GM18519 (cell line): ENCODE data around the gene EVI2A.

Source experiments
- ATAC-seq: cut with Tn5 transposase; IDR thresholded peaks from one replicate; pipeline ENCODE4 v1.9.1; 2021; ENCODE audit warnings: mild to moderate bottlenecking, moderate library complexity; ENCODE audit not compliant: unreplicated experiment, low FRiP score

Gene EVI2A

DNA sequence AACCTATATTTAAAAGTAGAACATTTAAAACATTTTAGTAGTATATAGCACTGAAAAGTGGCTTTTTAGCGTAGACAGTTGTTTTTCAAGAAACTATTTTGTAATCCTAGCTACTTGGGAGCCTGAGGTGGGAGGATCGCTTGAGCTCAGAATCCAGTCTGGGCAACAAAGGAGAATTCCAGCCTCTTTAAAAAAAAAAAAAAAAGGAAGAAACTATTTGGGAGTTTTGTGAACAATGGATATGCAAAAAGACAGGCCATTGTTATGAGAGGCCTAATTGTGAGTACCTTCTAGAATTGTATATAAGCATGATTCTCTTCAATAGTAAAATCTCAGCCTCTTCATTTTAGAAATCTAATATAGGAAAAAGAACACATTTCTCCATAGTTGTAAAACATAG lies 42.0 kb downstream of the EVI2A start:
- ATAC-seq, result no peak

DNA sequence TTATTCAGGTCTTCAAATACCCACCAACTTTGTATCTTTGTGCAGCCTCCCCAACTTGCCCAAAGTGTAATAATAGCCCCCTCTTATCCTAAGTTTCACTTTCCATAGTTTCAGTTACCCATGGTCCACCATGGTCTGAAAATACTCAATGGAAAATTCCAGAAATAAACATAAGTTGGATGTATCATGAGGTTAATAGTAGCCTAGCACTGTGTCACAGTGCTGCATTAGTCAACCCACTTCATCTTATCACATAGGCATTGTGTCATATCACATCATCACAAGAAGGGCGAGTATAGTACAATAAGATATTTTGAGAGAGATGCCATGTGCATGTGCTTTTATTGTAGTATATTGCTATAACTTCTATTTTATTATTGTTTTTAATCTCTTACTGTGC lies 46.3 kb downstream of the EVI2A start:
- ATAC-seq, result no peak

DNA sequence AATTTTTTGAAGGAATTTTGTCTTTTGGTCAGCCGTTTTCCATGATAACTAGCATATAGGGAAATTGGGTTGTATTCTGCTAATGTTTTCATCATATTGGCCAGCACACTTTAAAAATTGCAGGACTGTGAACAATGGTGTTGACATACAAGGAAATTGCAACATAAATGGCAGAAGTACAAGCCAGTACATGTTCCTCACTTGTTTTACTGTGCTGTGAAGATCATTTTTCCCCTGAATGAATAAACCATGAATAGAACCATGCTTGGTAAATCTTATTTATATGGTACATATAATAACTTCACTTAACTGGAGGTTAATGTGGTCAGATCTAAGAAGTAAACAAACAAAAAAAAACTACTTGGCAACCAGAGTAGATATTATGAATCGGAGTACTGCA lies 47.2 kb downstream of the EVI2A start:
- no peak for ATAC-seq

DNA sequence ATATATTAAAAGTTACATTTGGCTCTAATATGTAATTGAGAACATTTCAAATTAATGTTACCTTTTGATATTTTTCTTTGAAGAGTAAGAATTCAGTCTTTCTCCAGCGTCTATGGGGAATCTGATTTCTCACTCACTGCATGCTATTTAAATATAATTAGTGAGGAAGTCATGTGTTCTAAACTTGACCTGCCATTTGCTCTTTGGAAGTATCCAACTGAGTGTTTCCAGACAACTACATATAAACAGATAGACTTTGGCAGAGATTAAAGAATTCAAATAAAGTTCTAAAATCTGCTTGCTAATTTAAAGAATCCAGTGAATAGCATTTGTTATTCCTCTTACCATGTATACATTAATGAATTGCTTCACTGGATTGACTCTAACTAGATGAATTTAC lies 47.9 kb downstream of the EVI2A start:
- ATAC-seq, result no peak

DNA sequence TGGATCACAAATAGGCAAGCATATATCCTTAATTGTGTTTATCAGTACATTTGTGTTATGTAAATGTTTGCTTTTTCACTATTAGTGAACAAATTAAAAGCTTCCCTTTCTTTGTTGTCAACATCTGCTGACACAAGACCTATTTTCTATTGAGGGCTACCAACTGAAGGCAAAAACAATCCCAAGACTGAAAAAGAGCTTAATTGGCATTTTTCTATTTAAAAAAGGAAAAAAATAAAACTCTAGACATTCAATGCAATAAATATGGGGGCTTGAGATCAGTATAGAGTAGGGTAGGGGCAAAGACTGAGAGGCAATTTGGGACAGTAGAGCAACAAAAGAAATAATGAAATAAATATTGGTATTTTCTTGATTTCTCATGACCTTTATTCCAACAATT lies 48.6 kb downstream of the EVI2A start:
- ATAC-seq, result no peak

DNA sequence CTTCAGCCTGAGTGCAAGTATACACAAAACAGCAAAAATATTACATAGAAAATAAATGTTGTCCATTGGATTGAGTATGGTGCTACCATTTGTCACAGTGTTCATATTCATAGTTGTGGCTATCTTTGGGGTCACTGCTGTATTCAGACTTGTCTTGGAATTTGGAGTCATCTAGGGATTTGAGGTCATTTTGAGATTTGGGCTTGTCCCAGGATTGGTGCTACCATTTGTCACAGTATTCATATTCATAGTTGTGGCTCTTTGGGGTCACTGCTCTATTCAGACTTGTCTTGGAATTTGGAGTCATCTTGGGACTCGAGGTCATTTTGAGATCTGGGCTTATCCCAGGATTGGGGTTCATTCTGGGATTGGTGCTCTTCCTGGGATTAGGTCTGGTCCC lies 49.2 kb downstream of the EVI2A start:
- no peak for ATAC-seq

DNA sequence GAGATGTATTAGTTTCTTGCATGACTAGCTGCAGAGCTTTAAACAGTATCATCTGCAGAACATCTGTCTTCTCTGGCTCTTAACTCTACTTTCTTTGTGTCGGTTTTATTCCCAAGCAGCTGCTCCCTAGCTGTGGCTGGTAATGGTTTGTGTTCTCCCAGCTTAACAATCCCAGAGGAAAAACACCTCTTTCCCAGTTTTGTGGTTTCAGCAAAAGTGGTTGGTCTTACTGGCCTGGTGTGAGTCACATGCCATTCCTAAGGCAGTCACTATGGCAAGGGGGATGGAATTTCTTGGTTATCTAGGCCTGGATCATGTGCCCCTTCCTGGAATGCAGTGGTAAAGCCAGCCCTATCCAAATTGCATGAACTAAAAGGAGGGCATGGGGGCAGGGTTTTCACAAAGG lies 51.8 kb downstream of the EVI2A start:
- no peak for ATAC-seq

DNA sequence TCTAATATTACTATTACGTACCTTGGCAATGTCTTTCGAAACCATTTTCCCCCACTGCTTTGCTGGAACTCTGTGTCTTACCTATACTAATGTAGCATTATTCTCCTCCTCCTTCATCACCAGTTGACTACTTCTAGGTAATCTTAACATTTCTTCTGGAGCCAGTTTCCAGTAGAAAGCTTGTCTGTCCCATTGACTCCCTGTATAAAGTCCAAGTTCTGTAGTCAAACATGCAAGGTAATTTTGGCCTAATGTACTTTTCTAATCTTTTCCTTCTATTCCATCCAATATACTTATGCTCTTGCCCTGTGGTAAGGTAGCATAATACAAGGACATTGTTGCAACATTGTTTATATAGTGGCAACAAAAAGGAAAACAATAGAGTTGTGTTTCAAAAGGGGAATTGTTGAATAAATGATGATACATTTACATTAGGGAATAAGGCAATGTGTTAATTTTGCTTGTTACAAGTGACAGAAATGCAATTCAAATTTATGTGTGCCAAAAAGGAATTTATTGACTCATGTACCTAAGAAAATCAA lies 52.3 kb downstream of the EVI2A start:
- no peak for ATAC-seq
